Suprapubic skin (tissue), 4 donors: ENCODE results near the gene CPB2. TPM values are rescaled to one million over a fixed set of nuclear protein-coding genes. Genes with fewer than 3 reads are reported as not detected.

Source experiments
- DNase-seq, 2 donors: peaks; one replicate each; pipeline ENCODE4 v3.0.0-alpha.2; 2019; ENCODE audit warnings: low spot score in 2 of 2
- H3K27ac ChIP-seq: fragments of 200-600 bp; sonication (generic); one replicate; pipeline ENCODE4 v1.5.1; 2019
- H3K27me3 ChIP-seq: fragments of 200-600 bp; sonication (generic); one replicate; pipeline ENCODE4 v1.5.1; 2019
- H3K36me3 ChIP-seq: fragments of 200-600 bp; sonication (generic); one replicate; pipeline ENCODE4 v1.5.1; 2019
- H3K4me1 ChIP-seq: fragments of 200-600 bp; sonication (generic); one replicate; pipeline ENCODE4 v1.5.1; 2019
- H3K4me3 ChIP-seq: fragments of 200-600 bp; sonication (generic); one replicate; pipeline ENCODE4 v1.5.1; 2019; ENCODE audit warnings: mild to moderate bottlenecking
- H3K9me3 ChIP-seq: fragments of 200-600 bp; sonication (generic); one replicate; pipeline ENCODE4 v1.5.1; 2019
- EP300 ChIP-seq: sonication (generic); formaldehyde crosslinking; IDR thresholded peaks from one replicate; pipeline ENCODE4 v1.6.1; 2017; ENCODE audit warnings: antibody characterized with exemption
- POLR2A ChIP-seq, 2 donors: fragments of 450-650 bp; IDR thresholded peaks; one replicate each; pipeline ENCODE4 v1.6.1; 2017; ENCODE audit warnings: antibody characterized with exemption in 2 of 2, mild to moderate bottlenecking in 2 of 2, moderate library complexity in 2 of 2
- POLR2AphosphoS5 ChIP-seq, 3 donors: sonication (generic); formaldehyde crosslinking; IDR thresholded peaks; one replicate each; pipeline ENCODE4 v1.6.1; 2017; ENCODE audit warnings: antibody characterized with exemption in 3 of 3
- WGBS: methylation state at CpG from one replicate; pipeline ENCODE4 v1.1.5; 2018; 5-methylcytosine and 5-hydroxymethylcytosine counted together
- total RNA-seq, 4 donors: library from RNA; depleted of rRNA; stranded (reverse); fragments of >200 nt; gene quantifications; one replicate each; pipeline ENCODE4 v1.1.0, GENCODE V29; 2016
- TF ChIP-seq, protein P1 (sequence below), 2 donors: fragments of 200-600 bp in 1 of 2; fragments of 450-650 bp in 1 of 2; sonication (generic) in 1 of 2; IDR thresholded peaks; one replicate each; pipeline ENCODE4 v1.5.1; 2016 to 2019; ENCODE audit warnings: antibody characterized with exemption in 2 of 2, mild to moderate bottlenecking in 1 of 2, moderate library complexity in 1 of 2

CPB2 gene
- total RNA-seq, 4 donors from 2014 or later, result 0.38 to 1.1 TPM; not detected in 2

DNA sequence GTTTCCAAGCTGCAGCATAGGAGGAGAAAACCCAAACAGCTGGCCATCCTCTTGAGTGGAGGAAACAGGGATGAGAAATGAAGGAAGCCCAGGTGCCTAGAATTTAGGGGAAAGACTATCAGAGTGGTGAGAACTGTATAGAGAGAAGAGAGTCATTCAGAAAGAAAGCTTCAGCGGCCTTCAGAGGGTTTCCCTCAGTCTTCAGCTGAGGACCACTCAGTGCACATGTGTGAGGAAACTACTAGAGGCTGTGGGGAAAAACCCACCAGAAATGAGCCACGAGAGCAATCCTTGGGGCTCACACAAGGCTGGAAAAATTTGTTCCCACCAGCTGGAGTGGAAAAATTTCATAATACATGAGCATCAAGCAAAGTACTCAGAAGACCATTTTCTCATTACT is 35.2 kb upstream of the CPB2 start:
- TF ChIP-seq, protein P1, sequence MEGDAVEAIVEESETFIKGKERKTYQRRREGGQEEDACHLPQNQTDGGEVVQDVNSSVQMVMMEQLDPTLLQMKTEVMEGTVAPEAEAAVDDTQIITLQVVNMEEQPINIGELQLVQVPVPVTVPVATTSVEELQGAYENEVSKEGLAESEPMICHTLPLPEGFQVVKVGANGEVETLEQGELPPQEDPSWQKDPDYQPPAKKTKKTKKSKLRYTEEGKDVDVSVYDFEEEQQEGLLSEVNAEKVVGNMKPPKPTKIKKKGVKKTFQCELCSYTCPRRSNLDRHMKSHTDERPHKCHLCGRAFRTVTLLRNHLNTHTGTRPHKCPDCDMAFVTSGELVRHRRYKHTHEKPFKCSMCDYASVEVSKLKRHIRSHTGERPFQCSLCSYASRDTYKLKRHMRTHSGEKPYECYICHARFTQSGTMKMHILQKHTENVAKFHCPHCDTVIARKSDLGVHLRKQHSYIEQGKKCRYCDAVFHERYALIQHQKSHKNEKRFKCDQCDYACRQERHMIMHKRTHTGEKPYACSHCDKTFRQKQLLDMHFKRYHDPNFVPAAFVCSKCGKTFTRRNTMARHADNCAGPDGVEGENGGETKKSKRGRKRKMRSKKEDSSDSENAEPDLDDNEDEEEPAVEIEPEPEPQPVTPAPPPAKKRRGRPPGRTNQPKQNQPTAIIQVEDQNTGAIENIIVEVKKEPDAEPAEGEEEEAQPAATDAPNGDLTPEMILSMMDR (IDR thresholded peaks at IDR 0.05), result no peak
- TF ChIP-seq POLR2AphosphoS5 (IDR thresholded peaks at IDR 0.05) (no peak), POLR2A (IDR thresholded peaks at IDR 0.05) (no peak), EP300 (no peak)
- WGBS, result 72% methylated on average over 2 of the region's 2 CpGs
- no peaks in the 10 kb centered on the region for H3K36me3 ChIP-seq
- H3K27ac ChIP-seq, result no peak overlapping the region
- no peaks in the 10 kb centered on the region for H3K27me3 ChIP-seq
- no peaks in the 10 kb centered on the region for H3K9me3 ChIP-seq
- H3K4me3 ChIP-seq, result no peak overlapping the region
- DNase-seq, result no peak
- H3K4me1 ChIP-seq, result no peaks in the 10 kb centered on the region

DNA sequence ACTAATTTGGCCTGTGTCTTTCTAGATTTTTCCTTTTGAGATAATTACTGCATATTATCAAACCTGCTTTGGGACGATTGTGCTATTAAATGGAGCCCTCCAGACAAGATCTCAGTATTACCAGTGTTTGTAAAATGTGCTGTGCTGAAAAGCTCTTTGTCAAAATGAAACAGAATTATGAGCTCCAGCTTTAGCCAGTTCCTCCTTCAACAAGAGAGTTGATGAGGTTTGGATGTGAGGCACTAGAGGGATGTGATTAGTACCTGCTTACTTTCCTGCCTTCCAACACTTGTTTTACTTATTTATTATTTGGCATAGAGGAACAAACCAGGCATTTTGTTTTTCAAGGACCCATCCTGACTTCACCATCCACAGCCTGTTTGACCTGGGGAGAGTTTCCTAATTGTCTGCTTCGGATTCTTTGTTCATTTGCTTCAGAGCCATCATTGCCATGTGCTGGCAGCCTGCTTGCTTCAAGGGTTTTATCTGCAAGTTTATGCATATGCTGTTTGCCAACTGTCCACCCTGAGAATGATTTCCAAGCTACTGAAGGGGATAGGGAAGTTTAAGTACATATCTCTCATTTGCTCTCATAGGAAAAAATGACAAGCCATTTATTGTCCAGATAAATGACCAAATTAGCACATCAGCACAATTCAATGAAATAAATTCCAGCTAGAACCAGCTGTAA is 32.9 kb upstream of the CPB2 start:
- H3K36me3 ChIP-seq, result no peaks in the 10 kb centered on the region
- WGBS, result 59% methylated on average over 2 of the region's 2 CpGs
- no peaks in the 10 kb centered on the region for H3K27me3 ChIP-seq
- no peaks in the 10 kb centered on the region for H3K4me1 ChIP-seq
- no peak for DNase-seq
- TF ChIP-seq POLR2AphosphoS5 (IDR thresholded peaks at IDR 0.05) (no peak), EP300 (no peak), POLR2A (IDR thresholded peaks at IDR 0.05) (no peak)
- TF ChIP-seq, protein P1 (IDR thresholded peaks at IDR 0.05), result no peak
- no peak overlapping the region for H3K4me3 ChIP-seq
- no peaks in the 10 kb centered on the region for H3K9me3 ChIP-seq
- H3K27ac ChIP-seq, result no peak overlapping the region

DNA sequence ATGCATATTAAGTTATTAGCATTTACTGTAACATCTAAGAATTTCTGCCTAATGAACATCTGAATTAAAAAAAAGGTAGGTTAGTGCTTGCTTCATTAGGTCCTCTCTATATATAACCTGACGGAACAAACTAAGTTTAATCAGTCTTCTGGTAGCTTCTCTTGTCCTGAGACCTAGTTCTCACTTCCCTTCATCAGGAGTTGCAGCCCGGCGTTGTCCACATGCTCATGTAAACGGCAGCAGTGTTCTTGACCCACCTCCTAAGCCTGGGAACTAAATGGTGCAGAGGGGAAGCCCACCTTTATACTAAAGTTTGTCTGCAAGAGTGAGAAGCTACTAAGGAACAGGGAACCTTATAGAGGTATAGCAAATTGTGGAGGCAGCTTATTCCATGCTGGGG is 31.9 kb upstream of the CPB2 start:
- no peak for DNase-seq
- no peaks in the 10 kb centered on the region for H3K27me3 ChIP-seq
- WGBS, result 90% methylated on average over 4 of the region's 4 CpGs
- no peaks in the 10 kb centered on the region for H3K4me1 ChIP-seq
- H3K9me3 ChIP-seq, result no peaks in the 10 kb centered on the region
- no peak overlapping the region for H3K4me3 ChIP-seq
- H3K36me3 ChIP-seq, result no peaks in the 10 kb centered on the region
- no peak for TF ChIP-seq POLR2A (IDR thresholded peaks at IDR 0.05)
- H3K27ac ChIP-seq, result no peak overlapping the region

DNA sequence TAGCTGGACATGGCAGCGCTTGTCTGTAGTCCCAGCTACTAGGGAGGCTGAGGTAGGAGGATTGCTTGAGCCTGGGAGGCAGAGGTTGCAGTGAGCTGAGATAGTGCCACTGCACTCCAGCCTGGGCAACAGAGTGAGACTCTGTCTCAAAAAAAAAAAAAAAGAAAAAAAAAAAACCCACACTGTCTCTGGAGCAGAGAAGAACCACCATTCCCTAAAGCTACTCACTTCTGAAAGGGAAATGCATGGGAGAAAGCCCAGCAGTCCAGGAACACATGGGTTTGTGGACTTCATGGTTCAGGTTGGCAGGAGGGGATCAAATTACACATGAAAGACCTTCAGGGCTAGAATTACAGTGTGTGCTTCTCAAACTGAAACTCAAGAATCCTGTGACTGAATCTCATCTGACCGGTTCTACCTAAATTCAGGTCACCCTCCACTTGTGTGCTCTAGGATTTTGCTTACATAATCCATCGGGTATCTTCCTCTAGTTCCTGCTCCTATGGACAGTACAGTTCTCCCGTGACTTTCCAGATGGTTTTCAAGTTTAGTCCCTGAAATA is 30.2 kb upstream of the CPB2 start:
- Histone ChIP-seq H3K27ac (no peak overlapping the region), H3K9me3 (no peaks in the 10 kb centered on the region), H3K4me1 (no peaks in the 10 kb centered on the region), H3K36me3 (no peaks in the 10 kb centered on the region), H3K4me3 (no peak overlapping the region), H3K27me3 (no peaks in the 10 kb centered on the region)
- DNase-seq, result no peak
- 59% methylated on average over 4 of the region's 4 CpGs for WGBS
- TF ChIP-seq, protein P1 (IDR thresholded peaks at IDR 0.05), result no peak
- no peak for TF ChIP-seq POLR2A (IDR thresholded peaks at IDR 0.05)
- no peak for TF ChIP-seq EP300
- no peak for TF ChIP-seq POLR2AphosphoS5 (IDR thresholded peaks at IDR 0.05)

DNA sequence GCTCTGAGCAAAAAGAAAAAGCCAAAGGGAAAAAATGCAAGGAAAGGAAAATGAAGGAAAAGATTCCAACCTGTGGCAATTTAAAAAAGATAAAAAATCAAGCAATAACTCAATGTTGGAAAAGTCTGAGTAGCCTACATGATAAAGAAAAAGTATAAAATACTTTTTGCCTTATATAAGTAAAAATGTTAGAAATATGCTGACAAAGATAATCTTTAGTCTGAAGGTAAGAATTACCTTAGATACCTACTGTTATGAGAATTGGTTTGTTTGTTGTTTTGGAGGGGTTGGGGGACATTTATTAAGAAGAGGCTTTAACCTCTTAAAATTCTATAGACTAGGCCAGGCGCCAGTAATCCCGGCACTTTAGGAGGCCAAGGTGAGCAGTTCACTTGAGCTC is 29.7 kb upstream of the CPB2 start:
- no peaks in the 10 kb centered on the region for H3K36me3 ChIP-seq
- TF ChIP-seq, protein P1 (IDR thresholded peaks at IDR 0.05), result no peak
- TF ChIP-seq POLR2A (IDR thresholded peaks at IDR 0.05) (no peak), EP300 (no peak), POLR2AphosphoS5 (IDR thresholded peaks at IDR 0.05) (no peak)
- no peak overlapping the region for H3K4me3 ChIP-seq
- no peaks in the 10 kb centered on the region for H3K27me3 ChIP-seq
- no peak for DNase-seq
- WGBS, result 83% methylated on average over 2 of the region's 2 CpGs
- no peak overlapping the region for H3K27ac ChIP-seq
- H3K9me3 ChIP-seq, result no peaks in the 10 kb centered on the region
- no peaks in the 10 kb centered on the region for H3K4me1 ChIP-seq
